Left ventricle myocardium inferior (tissue), 1 donor: ENCODE data around the gene GPR17. TPM values are rescaled to one million over a fixed set of nuclear protein-coding genes. Genes with fewer than 3 reads are reported as not detected.

Source experiments
- DNase-seq: peaks from one replicate; pipeline ENCODE4 v3.0.0-alpha.2; 2020
- H3K27ac ChIP-seq: fragments of 200-600 bp; replicated peaks from 2 replicates; pipeline ENCODE4 v1.8.0; 2021
- H3K27me3 ChIP-seq: fragments of 200-600 bp; 2 replicates; pipeline ENCODE4 v1.8.0; 2021; ENCODE audit warnings: low read depth
- H3K36me3 ChIP-seq: fragments of 200-600 bp; 2 replicates; pipeline ENCODE4 v1.8.0; 2021
- H3K4me1 ChIP-seq: fragments of 200-600 bp; 2 replicates; pipeline ENCODE4 v1.8.0; 2021
- H3K4me3 ChIP-seq: fragments of 200-600 bp; 2 replicates; pipeline ENCODE4 v1.8.0; 2021; ENCODE audit warnings: mild to moderate bottlenecking, moderate library complexity
- H3K9me3 ChIP-seq: fragments of 200-600 bp; replicated peaks from 2 replicates; pipeline ENCODE4 v1.8.0; 2021
- intact Hi-C: fragments of 100-400 bp; cut with micrococcal nuclease; formaldehyde crosslinking; loops from one replicate; pipeline ENCODE4 v1.11.0; 2022
- total RNA-seq: library from RNA; stranded (reverse); fragmentation: NEBNext Ultra II Directional; extraction: Animal tissue kit (Norgen Biotek cat#: 25700); gene quantifications from one replicate; pipeline ENCODE4 v1.2.1, GENCODE V29; 2021
- TF ChIP-seq, protein P1 (sequence below): fragments of 200-600 bp; IDR thresholded peaks from 2 replicates; pipeline ENCODE4 v1.8.0; 2021; ENCODE audit warnings: antibody characterized with exemption, mild to moderate bottlenecking, borderline replicate concordance
- donor health status: DM: no; HTN: yes; CAD: no; lungs with severe emphysema.

The GPR17 gene
- total RNA-seq, 1 donor from 2014 or later, result 0.16 TPM

DNA sequence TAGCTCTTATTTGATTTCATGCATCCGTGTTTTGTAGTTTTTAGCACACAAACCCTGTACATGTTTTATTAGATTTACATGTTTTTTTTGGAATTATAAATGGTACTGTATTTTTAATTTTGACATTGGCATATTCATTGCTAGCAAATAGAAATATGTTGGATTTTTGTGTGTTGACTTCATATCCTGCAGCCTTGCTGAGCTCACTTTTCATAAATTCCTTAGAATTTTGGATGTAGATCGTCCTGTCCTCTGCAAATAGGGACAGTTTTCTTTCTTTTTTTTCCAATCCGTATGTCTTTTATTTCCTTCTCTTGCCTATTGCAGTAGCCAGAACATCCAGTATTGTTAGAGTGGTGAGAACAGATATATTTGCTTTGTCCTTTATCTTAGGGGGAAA lies 46.7 kb upstream of the GPR17 start:
- intact Hi-C loops, result no loop called here
- Histone ChIP-seq H3K4me1 (no peaks in the 10 kb centered on the region), H3K36me3 (no peaks in the 10 kb centered on the region), H3K27ac (no peak overlapping the region), H3K27me3 (no peaks in the 10 kb centered on the region), H3K9me3 (peaks cover 18% of the 10 kb centered on the region), H3K4me3 (no peak overlapping the region)
- TF ChIP-seq, protein P1, sequence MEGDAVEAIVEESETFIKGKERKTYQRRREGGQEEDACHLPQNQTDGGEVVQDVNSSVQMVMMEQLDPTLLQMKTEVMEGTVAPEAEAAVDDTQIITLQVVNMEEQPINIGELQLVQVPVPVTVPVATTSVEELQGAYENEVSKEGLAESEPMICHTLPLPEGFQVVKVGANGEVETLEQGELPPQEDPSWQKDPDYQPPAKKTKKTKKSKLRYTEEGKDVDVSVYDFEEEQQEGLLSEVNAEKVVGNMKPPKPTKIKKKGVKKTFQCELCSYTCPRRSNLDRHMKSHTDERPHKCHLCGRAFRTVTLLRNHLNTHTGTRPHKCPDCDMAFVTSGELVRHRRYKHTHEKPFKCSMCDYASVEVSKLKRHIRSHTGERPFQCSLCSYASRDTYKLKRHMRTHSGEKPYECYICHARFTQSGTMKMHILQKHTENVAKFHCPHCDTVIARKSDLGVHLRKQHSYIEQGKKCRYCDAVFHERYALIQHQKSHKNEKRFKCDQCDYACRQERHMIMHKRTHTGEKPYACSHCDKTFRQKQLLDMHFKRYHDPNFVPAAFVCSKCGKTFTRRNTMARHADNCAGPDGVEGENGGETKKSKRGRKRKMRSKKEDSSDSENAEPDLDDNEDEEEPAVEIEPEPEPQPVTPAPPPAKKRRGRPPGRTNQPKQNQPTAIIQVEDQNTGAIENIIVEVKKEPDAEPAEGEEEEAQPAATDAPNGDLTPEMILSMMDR, result no peak
- DNase-seq, result no peak

DNA sequence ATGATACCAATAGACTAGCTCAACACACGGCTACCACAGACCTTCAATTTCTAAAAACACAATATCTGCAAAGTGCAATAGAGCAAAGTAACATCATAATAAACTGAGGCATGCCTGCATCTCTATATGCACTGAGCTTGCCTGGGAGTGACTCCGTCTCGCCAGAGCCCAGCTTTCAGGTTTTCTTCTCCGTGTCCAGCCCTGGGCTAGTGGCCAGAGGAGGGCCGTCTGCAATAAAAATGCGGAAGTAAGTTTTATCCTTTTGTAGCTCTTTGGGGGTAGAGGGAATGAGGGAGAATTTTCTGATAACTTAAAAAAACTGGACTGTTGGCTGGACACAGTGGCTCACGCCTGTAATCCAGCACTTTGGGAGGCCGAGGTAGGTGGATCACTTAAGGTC lies 41.0 kb upstream of the GPR17 start:
- H3K9me3 ChIP-seq, result peaks cover 18% of the 10 kb centered on the region
- no peaks in the 10 kb centered on the region for H3K36me3 ChIP-seq
- no peak for DNase-seq
- H3K27ac ChIP-seq, result no peak overlapping the region
- intact Hi-C loops, result no loop called here
- TF ChIP-seq, protein P1, result no peak
- H3K4me1 ChIP-seq, result no peaks in the 10 kb centered on the region
- no peaks in the 10 kb centered on the region for H3K27me3 ChIP-seq
- H3K4me3 ChIP-seq, result no peak overlapping the region

DNA sequence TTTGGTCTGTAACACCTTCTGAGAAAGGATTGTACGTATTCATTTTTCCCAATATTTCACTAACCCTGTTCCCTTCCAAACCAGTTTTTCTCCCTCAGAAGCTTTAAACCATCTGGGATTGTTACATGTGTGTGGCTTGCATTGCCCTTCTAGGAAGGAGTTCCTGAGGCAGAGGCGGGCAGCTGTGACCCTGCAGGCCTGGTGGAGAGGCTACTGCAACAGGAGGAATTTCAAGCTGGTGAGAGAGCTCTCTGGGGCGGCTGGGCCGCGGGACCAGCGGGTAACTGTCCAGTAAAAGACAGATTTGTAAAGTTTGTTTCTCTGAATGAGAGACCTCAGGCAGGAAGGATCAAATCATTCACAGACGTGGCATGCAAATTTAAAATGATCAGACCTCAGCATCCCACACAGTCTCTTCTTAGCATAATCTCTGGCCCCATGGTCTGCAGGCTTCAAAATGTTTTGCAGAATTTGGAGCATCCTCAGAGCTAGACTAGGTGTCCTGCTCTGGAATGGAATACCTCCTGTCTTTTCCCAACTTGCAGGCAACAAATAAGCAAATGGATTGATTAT lies 40.2 kb upstream of the GPR17 start:
- Histone ChIP-seq H3K4me1 (no peaks in the 10 kb centered on the region), H3K9me3 (peaks cover 19% of the 10 kb centered on the region), H3K36me3 (no peaks in the 10 kb centered on the region), H3K27ac (no peak overlapping the region), H3K27me3 (no peaks in the 10 kb centered on the region), H3K4me3 (no peak overlapping the region)
- intact Hi-C loops, result no loop called here
- TF ChIP-seq, protein P1, result no peak
- no peak for DNase-seq

DNA sequence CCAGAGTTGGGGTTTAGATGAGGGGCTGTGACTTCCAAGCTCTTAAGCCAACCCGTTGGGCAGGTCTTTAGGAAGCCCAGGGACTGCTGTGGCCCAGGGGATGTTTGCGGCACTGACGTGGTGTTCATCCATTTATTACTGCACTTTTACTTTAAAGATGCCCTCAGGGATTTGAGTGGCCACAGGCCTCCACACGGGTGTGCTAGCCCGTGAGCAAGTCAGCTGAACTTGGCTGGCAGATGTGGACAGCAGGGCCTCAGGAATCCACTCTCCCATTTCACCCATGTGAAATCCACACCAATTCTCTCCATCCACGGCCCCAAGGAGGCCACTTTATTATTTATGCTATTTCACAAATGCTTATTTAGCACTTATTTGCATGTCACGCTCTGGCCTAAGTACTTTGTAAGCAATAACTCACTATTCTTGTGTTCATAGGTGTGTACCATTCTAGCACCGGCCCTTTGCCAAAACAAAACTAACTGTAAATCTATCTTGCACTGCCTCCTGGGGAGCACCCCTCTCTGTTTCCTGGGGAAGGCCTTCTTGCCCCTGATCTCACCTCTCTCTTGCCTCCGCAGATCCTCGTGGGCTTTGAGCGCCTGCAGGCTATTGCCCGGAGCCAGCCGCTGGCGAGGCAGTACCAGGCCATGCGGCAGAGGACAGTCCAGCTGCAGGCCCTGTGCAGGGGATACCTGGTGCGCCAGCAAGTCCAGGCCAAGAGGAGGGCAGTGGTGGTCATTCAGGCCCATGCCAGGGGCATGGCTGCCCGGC lies 39.1 kb upstream of the GPR17 start:
- TF ChIP-seq, protein P1, result no peak
- Histone ChIP-seq H3K4me3 (no peak overlapping the region), H3K27me3 (no peaks in the 10 kb centered on the region), H3K4me1 (no peaks in the 10 kb centered on the region), H3K9me3 (peaks cover 28% of the 10 kb centered on the region), H3K36me3 (no peaks in the 10 kb centered on the region), H3K27ac (no peak overlapping the region)
- intact Hi-C loops, result no loop called here
- DNase-seq, result no peak

DNA sequence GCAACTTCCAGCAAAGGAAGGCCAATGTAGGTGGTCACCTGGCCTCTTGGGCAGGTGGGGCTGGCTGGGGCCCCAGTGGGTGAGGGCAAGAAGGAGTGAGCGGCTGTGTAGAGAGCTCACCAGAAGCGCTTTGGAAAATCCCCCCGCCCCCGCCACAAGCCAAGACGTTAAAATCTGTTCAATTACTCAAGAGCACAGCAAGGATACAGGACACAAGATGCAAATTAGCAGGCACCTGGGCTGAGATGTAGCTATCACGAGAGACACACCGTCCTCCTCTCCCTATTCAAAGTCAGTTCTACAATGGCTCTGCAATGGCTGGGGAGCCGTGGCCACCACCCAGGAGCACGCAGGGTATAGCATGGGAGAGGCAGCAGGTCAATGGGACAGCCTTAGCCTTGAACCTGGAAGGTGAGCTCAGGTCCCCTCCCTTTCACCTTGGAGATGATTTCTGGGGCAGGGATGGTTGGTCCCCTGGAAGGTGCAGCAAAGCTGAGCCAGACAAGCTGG lies 38.5 kb upstream of the GPR17 start:
- no peaks in the 10 kb centered on the region for H3K27me3 ChIP-seq
- H3K27ac ChIP-seq, result no peak overlapping the region
- no peaks in the 10 kb centered on the region for H3K36me3 ChIP-seq
- no peaks in the 10 kb centered on the region for H3K4me1 ChIP-seq
- TF ChIP-seq, protein P1, result no peak
- intact Hi-C loops, result no loop called here
- no peak for DNase-seq
- H3K4me3 ChIP-seq, result no peak overlapping the region
- H3K9me3 ChIP-seq, result peaks cover 25% of the 10 kb centered on the region
